GM18502 (cell line): Measurements from ENCODE around the gene GMDS.

ENCODE experiments used
- ATAC-seq: cut with Tn5 transposase; IDR thresholded peaks from one replicate; pipeline ENCODE4 v1.9.1; 2021; ENCODE audit warnings: mild to moderate bottlenecking; ENCODE audit not compliant: unreplicated experiment, poor library complexity

GMDS gene

GRCh38 chr6:2209226-2209809 lies 36.1 kb downstream of the GMDS start:
- ATAC-seq: no peak

- no peak for ATAC-seq
Observed at GRCh38 chr6:2208468-2208867, 36.9 kb downstream of the GMDS start.

DNA sequence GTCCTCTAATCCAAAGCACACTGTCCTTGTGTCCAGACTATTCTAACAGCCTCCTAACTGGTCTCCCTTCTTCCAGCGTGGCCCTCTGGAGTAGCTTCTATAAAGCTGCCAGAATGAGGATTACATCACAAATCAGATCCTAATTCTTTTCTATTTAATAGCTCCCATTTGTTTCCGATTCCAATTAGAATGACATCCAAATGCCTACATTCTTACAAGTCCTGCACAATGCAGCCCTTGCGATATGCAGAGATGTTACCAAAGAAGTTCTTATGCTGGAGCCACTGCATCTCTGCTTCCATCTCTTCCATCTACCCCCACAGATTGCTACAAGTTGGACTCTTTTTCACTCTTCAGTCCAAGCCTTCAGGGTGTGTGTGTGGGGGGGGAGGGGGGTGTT lies 40.0 kb downstream of the GMDS start:
- no peak for ATAC-seq

- no peak for ATAC-seq
Observed at GRCh38 chr6:2204272-2204671, 41.1 kb downstream of the GMDS start.

GRCh38 chr6:2203264-2203663 lies 42.1 kb downstream of the GMDS start:
- ATAC-seq: no peak

DNA sequence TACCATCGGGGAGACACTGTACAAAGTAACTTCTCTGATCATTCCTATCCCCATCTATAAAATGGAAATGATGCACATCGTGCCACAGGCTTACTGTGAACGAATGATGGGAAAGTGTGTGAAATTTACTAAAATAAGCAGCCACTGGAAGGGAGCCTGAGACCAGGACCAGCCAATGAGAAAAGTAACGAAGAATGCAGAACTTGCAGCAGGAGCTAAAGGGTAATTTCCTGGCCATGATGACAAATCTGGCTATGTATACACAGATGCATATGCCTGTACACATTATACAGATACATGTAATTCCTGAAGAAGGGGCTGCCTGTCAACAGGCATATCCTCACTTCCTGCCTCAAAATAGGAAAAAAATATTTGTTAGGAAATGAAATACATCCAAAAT lies 47.4 kb downstream of the GMDS start:
- no peak for ATAC-seq

DNA sequence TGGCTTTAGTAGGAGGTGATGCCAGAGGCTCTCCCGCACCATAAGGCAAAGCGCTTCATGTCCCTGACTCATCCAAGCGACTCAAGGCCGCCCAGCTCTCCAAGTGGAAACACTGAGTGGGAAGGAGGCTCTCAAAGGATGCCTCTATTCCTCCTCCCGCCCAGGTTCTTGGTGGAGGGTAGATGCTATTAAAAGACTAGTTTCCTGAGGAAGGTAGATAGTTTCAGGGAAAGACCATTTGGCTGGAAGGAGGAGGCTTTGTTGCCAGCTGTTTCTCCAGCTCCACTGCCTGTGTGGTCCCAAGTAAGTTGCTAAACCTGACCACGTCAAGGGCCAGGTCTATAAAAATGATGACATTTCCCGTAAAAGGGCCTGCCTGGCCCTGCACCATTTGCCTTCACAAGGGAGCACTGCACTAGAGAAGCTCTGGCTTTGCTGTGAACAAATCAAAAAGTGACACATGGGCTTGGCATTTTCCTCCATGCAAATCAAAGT lies 48.2 kb downstream of the GMDS start:
- no peak for ATAC-seq

- peak; percentile 57 for ATAC-seq
Observed at GRCh38 chr6:2196079-2196679, 49.2 kb downstream of the GMDS start.

DNA sequence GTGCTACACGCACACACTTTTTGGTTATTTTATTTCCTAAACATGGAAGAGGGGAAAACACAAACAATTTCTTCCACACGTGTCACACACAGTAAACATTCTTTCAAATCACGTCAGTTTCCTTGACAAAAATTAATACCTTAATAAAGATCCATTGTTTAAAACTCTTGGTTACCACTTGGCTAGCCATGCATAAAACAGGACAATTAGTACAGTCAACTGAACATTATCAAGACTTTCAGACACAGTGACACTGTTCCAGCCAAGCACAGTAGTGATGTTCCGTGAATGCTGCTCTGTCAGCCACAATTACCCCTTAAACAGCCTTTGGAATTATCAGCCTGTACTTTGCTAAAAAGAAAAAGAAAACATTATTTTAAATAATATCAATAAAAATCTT lies 50.8 kb downstream of the GMDS start:
- no peak for ATAC-seq

DNA sequence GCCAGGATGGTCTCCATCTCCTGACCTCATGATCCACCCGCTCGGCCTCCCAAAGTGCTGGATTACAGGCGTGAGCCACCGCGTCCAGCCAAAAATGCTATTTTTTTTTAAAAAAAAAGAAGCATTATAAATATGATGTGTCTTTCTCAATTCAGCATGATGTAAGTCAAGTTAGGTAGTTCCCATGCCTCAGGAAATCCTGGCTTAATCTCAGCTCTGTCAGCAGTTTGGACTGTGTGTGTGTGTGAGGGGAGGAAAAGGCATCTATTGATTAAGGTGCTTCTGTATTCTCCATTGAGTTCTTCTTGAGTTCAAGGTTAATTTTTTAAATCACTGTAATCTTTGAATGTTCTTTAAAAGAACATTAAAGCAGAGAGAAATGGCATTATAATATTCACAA lies 51.5 kb downstream of the GMDS start:
- no peak for ATAC-seq

- no peak for ATAC-seq
Observed at GRCh38 chr6:2192976-2193375, 52.4 kb downstream of the GMDS start.

- no peak for ATAC-seq
Observed at GRCh38 chr6:2191390-2191740, 54.0 kb downstream of the GMDS start.

- ATAC-seq: no peak
Observed at GRCh38 chr6:2190661-2191389, 54.6 kb downstream of the GMDS start.

- no peak for ATAC-seq
Observed at GRCh38 chr6:2188856-2189384, 56.5 kb downstream of the GMDS start.

DNA sequence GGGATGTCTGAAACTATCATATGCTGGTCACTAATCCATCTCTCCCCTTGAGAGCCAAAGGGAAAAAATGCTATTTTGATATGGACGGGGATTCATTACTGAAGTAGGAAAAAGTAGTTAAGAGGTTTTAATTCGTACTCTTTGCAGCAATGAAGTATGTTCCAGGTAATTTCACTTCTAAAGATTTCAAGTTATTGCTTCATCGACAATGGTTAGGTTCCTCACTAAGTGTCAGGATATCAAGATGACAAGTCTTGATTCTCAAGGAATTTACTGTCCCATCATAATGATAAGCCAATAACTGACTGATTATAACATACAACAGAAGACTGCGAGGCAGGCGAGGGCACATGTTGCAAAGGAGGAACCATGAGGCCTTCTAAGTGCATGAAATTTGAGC lies 57.0 kb downstream of the GMDS start:
- ATAC-seq: no peak

DNA sequence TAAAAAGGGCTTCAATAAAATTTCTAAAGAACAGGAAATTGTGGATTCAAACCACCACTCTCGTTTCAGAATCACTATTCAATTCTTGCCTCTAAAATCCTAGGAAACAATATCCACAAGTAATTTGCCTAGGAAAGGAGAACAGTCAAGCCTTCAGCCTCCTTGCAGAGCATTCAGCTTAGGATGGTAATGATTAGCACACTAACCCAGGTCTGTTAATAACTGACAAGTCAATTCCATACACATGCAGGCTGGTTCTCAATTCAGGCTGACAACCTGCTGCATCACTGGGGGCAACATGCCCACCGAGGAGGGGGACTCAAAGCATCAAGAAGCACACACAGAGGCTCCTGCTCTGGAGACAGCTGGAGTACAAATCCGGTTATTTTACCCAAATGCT lies 57.6 kb downstream of the GMDS start:
- no peak for ATAC-seq

DNA sequence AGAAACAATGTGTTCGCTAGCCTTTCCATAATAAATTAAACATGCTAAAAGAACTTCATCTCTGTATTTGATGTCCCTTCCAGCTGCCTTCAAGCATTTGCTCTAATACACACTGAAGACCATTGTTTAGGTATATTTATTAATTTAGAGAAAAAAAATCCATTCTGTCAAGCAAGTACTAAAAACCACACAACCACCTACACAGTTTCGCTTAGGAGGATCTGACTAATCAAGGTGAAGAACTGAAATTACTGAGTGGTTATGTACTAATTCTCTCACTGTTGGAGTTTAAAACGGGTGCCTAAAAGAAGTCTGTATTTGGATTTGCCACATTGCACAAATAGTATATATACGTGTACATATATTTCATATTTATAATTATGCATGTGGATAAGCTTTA lies 58.9 kb downstream of the GMDS start:
- ATAC-seq: peak; percentile 83

- ATAC-seq: no peak
Observed at GRCh38 chr6:2185466-2185865, 59.9 kb downstream of the GMDS start.

- ATAC-seq: no peak
Observed at GRCh38 chr6:2184700-2185455, 60.5 kb downstream of the GMDS start.

DNA sequence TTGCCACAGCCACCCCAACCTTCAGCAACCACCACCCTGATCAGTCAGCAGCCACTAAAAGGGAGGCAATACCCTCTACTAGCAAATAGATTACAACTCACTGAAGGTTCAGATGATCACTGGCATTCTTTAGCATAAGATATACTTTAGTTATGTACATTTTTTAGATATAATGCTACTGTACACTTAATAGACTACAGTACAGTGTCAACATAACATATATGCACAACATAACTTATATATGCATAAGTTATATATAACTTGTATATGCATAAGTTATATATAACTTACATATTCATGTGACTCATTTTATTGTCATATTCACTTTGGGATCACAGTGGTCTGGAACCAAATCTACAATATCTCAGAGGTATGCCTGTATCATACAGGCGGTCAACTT lies 61.7 kb downstream of the GMDS start:
- no peak for ATAC-seq

GRCh38 chr6:2183246-2183645 lies 62.2 kb downstream of the GMDS start:
- ATAC-seq: no peak
